Stomach smooth muscle (tissue), 2 donors: ENCODE measurements around the gene YBX1.

ENCODE experiments used
- H3K27ac ChIP-seq: one replicate; pipeline ENCODE4 v1.7.0; 2013; ENCODE audit warnings: mild to moderate bottlenecking, low read length, inconsistent platforms
- H3K27me3 ChIP-seq, 2 donors: one replicate each; pipeline ENCODE4 v1.7.0; 2013; ENCODE audit warnings: low read length in 2 of 2; ENCODE audit not compliant: insufficient read depth in 2 of 2, control insufficient read depth in 1 of 2
- H3K36me3 ChIP-seq, 2 donors: one replicate each; pipeline ENCODE4 v1.7.0; 2013; ENCODE audit warnings: low read length in 2 of 2; ENCODE audit not compliant: control insufficient read depth in 2 of 2, insufficient read depth in 2 of 2
- H3K4me1 ChIP-seq: one replicate; pipeline ENCODE4 v1.7.0; 2013; ENCODE audit warnings: low read length; ENCODE audit not compliant: control insufficient read depth, insufficient read depth
- H3K4me3 ChIP-seq, 2 donors: one replicate each; pipeline ENCODE4 v1.7.0; 2013; ENCODE audit warnings: low read length in 2 of 2
- H3K9ac ChIP-seq, 2 donors: one replicate each; pipeline ENCODE4 v1.7.0; 2013; ENCODE audit warnings: low read length in 2 of 2, mild to moderate bottlenecking in 1 of 2
- H3K9me3 ChIP-seq, 2 donors: one replicate each; pipeline ENCODE4 v1.7.0; 2013; ENCODE audit warnings: low read length in 2 of 2; ENCODE audit not compliant: control insufficient read depth in 2 of 2
- donor health status: healthy.
- donor health status: Pancreatic carcinoma.

YBX1 gene

DNA sequence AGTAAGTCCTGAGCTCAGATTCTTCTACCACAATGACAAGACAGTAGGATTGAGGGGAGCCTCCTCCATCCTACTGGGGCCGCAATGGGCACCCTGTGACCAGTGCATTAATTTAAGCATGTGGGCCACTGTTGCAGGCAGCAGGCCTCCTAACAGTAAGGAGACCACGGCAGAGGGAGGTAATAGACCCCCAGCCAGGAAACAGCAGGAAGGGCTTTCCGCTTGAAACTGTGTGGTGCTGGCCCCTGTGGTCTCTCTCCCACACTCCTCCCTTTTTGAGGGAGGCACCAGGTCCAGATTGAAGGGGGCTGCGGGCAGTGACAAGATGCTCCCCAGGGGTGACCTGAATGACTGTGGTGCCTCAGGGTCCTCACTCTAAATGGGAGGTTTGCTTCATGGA lies 59.5 kb downstream of the YBX1 start:
- Histone ChIP-seq H3K4me1 (no peaks in the 10 kb centered on the region), H3K36me3 (peaks cover 0 to 10% of the 10 kb centered on the region in 2 donors), H3K4me3 (no peak overlapping the region), H3K27ac (no peak overlapping the region), H3K9ac (no peak overlapping the region), H3K27me3 (no peaks in the 10 kb centered on the region), H3K9me3 (no peaks in the 10 kb centered on the region)

DNA sequence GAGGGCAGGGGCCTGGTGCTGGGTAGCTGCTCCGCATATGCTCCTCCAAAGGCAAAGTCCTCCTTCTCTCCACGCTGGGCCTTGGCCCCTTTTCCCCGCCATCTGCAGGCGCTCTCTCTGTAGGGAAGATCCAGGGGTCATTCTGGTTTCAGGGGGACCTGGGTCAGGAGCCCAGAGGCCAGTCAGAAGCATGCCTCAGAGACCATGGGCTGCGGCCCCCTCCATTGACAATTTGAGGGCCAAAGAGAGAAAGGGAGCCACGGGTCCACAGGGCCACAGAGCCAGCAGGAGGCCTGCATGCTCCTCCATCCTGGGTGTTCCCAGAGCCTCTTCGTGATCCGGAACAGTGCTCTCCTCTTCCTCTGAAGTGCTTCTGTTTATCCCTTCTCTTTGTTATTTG lies 59.9 kb downstream of the YBX1 start:
- Histone ChIP-seq H3K9me3 (no peaks in the 10 kb centered on the region), H3K36me3 (peaks cover 0 to 13% of the 10 kb centered on the region in 2 donors), H3K27me3 (no peaks in the 10 kb centered on the region), H3K9ac (no peak overlapping the region), H3K4me3 (no peak overlapping the region), H3K27ac (no peak overlapping the region), H3K4me1 (no peaks in the 10 kb centered on the region)

DNA sequence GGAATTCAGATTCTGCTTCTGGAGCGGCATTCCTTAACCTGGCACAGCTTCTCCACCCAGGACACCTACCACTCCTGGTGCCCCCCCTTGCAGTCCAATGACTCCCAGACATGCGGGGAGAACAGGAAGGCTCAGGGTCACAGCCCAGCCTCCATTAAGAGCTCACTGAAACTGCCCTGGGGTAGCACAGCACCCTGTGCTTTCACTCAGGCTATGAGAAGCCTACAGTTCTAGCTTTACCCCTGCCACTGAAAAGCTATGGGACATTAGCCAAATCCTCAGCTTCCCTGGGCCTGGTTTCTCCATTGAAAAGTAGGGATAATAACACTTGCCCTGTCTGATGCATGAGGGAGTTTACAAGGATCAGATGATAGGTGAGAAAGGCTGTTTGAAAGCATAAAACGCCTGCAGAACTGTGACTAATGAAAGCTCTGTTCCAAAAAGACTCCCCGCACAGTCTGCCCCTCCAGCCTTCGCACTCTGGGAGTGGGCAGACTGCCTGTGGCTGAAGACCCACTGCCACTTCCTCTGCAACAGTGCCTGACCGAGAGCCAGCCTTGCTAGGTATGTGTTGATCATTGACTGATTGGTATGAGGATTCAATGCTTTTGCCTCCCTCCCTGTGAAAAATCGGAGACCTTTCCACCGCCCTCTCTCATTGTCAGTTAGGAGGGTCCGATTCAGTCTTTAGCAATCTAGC lies 60.5 kb downstream of the YBX1 start:
- no peak overlapping the region for H3K27ac ChIP-seq
- no peaks in the 10 kb centered on the region for H3K4me1 ChIP-seq
- no peaks in the 10 kb centered on the region for H3K27me3 ChIP-seq
- no peak overlapping the region for H3K4me3 ChIP-seq
- no peaks in the 10 kb centered on the region for H3K9me3 ChIP-seq
- no peak overlapping the region for H3K9ac ChIP-seq
- peaks cover 0 to 14% of the 10 kb centered on the region in 2 donors for H3K36me3 ChIP-seq

DNA sequence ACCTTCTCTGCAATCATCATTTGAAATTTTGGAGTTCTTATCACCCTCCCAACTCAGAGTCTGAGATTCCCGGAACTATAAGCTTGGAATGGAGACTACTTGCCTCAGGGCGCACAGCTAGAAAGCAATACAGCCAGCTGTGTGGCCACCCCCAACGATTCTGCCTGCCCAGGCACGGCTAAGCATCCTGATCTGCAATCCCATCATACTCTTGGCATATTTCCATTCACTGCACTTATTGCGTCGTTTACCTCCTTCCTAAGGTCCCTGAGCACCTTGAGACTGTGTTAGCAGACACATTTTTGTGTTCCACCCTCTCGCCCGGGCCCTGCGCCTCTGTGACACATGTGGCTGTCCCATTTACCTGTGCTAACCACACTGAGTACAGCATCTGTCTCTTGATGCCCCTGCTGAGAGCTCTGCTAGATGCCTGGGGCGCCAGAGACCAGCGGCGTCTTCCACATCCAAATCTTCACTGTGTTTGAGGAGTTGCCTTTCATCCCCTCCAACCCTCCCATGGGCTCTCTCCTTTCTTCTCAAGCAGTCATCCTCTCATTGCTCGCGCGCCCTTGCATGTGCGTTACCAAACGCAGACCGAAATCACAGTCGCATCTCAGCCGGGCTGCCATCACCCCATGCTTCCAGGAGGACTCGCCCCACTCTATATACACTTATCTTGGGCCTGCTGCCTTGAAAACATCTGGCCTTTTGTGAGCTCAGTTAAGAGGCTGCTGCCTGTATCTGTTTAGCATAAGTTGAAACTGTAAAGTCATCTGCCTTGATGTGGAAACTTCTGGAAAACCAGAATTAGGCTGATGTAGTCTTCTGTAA lies 61.3 kb downstream of the YBX1 start:
- Histone ChIP-seq H3K27ac (no peak overlapping the region), H3K36me3 (peaks cover 2 to 21% of the 10 kb centered on the region in 2 donors), H3K9ac (no peak overlapping the region), H3K4me3 (no peak overlapping the region), H3K4me1 (no peaks in the 10 kb centered on the region), H3K9me3 (no peaks in the 10 kb centered on the region), H3K27me3 (no peaks in the 10 kb centered on the region)

DNA sequence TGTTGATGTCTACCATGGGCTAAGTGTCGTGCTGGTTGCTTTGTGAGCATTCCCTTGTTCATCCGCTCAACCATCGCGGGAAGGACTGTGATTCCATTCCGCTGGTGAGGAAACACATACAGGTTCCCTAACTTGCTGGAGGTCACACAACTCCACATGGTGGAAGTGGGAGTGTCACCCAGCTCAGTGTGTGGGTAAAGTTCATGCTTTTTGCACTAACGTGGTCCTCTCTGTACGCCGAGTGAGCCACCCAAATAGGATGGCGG lies 61.9 kb downstream of the YBX1 start:
- Histone ChIP-seq H3K4me1 (no peaks in the 10 kb centered on the region), H3K27me3 (no peaks in the 10 kb centered on the region), H3K9ac (no peak overlapping the region), H3K27ac (no peak overlapping the region), H3K9me3 (no peaks in the 10 kb centered on the region), H3K36me3 (peaks cover 4 to 25% of the 10 kb centered on the region in 2 donors), H3K4me3 (no peak overlapping the region)

DNA sequence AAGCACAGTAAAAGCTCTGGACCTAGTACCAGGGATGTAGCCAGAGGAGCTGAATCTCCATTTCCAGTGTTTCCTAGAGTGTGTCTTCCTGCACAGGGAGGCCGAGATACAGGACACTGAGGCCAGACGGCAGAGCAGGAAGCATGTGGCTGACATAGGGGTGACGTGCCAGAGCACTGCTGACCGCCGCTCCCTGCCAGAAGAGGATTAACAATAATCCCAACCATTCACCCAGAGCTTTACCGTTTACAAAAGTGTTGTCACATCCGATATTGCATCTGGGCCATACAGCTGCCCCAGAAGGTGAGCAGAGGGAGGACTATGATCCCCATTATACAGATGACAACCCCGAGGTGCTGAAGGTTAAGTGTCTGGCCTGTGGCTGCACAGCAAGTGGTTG lies 63.6 kb downstream of the YBX1 start:
- Histone ChIP-seq H3K27ac (no peak overlapping the region), H3K9me3 (no peaks in the 10 kb centered on the region), H3K4me3 (no peak overlapping the region), H3K4me1 (no peaks in the 10 kb centered on the region), H3K9ac (no peak overlapping the region), H3K36me3 (peaks cover 8 to 36% of the 10 kb centered on the region in 2 donors), H3K27me3 (no peaks in the 10 kb centered on the region)

DNA sequence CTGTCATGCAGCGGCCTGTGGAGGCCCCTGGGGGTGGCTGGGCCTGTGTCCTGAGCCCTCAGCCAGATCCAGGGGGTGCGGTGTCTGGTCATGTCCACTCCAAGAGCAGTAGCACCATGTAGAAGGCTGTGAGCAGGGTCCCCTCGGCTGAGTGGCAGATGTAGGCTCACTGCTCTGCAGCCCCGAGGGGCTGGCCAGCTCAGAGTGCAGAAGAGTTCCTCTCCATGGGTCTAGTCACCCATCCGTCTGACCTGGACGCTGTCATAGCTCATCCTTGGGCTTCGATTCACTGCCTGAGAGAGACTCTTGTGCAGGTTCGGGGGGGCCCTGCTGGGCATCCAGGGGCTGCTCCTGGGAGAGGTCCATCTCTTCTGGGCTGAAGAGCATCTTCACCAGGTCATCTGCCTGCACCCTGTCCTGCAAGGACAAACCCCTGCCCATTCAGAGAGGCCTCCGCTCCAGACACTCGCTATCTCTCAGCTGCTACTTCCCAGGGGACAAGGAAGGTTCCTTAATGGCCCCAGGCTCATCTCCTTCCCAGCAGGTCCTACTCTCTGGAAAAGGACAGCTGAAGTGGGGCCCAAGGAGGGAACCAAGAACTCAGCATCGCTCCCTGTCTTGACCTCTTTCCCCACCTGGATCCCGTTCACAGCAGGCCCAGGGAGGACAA lies 64.4 kb downstream of the YBX1 start:
- Histone ChIP-seq H3K4me1 (no peaks in the 10 kb centered on the region), H3K9ac (no peak overlapping the region), H3K4me3 (no peak overlapping the region), H3K27me3 (no peaks in the 10 kb centered on the region), H3K27ac (no peak overlapping the region), H3K9me3 (no peaks in the 10 kb centered on the region), H3K36me3 (peaks cover 8 to 36% of the 10 kb centered on the region in 2 donors)

DNA sequence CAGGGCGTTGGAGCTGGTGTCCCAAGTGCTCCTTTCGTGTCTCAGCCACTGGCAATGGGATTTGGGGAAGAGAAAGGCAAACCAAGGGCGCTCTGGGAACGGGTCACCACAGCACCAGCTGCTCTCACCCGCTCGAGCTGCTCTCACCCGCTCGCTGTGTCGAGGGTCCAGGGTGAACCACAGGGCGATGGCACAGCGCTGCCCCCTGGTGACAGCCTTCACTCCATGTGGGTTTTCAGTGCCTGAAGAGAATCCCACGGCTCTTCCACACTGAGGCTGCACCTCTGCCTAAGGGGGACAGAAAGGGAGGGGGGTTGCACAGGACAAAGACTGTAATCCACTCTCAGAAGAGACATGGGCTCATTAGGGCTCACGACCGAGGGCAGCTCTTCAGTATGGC lies 64.9 kb downstream of the YBX1 start:
- no peak overlapping the region for H3K9ac ChIP-seq
- no peaks in the 10 kb centered on the region for H3K9me3 ChIP-seq
- peaks cover 14 to 40% of the 10 kb centered on the region in 2 donors for H3K36me3 ChIP-seq
- no peak overlapping the region for H3K4me3 ChIP-seq
- H3K27me3 ChIP-seq = no peaks in the 10 kb centered on the region
- H3K27ac ChIP-seq = no peak overlapping the region
- no peaks in the 10 kb centered on the region for H3K4me1 ChIP-seq

DNA sequence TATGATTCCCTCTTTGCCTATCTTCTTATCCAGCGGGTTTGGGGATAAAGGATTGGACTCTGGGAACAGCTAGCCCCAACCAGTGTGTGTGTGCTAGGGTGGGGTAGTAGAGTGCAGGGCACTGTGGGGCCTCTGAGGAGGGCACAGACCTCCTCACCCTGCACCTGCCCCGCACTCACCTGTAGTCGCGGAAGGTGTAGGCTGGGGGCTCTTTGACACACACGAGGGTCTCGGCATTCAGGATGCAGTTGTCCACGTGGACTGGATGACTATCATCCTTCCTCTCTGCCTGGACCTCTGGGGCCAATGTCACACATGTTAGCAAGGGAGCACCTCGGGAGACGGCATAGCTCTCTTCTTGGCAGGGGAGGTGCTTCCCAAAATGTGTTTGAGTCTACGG lies 65.8 kb downstream of the YBX1 start:
- Histone ChIP-seq H3K27ac (no peak overlapping the region), H3K9me3 (no peaks in the 10 kb centered on the region), H3K36me3 (peaks cover 21 to 48% of the 10 kb centered on the region in 2 donors), H3K27me3 (no peaks in the 10 kb centered on the region), H3K4me3 (no peak overlapping the region), H3K9ac (no peak overlapping the region), H3K4me1 (no peaks in the 10 kb centered on the region)

DNA sequence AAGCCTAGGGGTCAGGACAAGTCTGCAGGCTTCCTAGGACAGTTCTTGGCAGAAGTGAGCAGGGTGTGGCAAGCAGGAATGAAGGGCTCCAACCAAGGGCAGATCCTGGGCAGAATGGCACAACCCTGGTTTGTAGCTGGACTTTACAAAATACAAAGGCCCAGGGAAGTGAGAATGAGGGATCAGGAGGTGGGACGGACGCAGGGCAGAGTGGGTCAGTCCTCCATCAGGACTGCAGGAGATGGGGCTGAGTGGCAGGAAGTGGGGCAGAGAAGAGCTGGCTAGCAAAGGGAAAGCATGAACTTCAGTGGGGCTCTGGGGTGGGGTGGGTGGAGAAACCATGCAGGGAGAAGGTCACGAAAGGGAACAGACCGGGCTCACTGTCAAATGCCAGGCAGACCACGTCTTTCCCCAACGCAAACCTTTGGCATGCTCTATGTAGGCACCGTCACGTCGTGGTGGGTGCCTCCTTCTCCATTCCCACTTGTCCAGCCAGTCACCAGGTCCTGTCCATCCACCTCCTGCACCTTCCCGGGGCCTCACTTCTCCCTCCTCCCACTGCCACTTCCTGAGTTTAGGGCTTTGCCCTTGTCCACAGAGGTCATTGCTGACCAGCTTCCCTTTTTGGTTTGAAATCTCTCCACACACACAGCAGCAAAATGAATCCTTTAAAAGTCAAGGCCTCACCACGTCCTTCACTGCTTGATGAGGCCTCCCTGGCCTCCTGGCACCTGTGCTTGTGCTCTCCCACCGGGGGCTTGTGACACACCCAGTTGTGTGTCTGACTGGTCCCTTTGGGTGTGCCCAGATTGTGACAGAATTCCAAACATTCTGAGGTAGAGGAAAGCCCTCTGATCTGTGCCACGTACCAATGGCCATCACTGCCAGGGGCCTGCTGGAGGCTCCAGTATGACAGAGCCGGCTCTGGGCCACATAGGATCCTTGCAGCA lies 66.5 kb downstream of the YBX1 start:
- Histone ChIP-seq H3K4me1 (no peaks in the 10 kb centered on the region), H3K36me3 (peaks cover 24 to 48% of the 10 kb centered on the region in 2 donors), H3K9me3 (no peaks in the 10 kb centered on the region), H3K27ac (no peak overlapping the region), H3K27me3 (no peaks in the 10 kb centered on the region), H3K9ac (no peak overlapping the region), H3K4me3 (no peak overlapping the region)
